ENCODE results near the gene STS. TPM values are rescaled to one million over a fixed set of nuclear protein-coding genes. Genes with fewer than 3 reads are reported as not detected.

Gene STS
- total RNA-seq, 1 donor from 2014 or later, result 4.3 TPM

DNA sequence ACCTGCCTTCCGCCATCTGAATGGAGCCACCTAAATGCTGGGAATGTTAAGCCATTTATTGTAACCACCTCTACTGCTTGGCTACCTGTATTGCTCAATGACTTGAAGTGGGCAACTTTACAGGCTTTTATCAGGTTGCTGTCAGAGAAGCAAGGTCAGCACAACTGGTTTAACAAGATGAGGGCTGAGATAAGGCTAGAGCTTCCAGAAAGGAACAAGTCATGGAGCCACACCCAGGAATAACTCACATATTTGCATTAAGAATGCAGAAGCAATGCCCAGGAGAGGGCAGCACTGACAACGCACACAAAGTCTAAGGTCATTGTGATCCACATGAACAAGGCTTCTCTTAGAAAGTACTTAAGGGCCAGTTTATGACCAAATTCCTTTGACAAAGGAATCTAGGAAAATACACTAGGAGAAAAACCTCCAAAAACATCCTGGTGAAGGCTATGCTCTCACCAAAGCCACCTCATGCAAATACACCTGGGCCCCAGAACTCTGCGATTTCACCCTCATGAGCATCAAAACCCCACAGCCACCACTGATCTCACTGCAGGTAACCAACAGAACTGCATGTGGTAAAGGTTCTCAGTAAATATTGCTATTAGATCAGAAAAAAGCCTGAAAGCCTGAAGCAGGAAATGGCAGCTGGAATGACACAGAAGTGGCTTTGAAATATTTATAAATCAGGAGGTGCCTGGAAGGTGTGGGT, 15.0 kb upstream of the STS start:
- DNase-seq (peak; percentile 41), ATAC-seq (ENCODE audit: poor library complexity) (peak; percentile 79)
- intact Hi-C loops (cut with DNase I), result no loop called here

DNA sequence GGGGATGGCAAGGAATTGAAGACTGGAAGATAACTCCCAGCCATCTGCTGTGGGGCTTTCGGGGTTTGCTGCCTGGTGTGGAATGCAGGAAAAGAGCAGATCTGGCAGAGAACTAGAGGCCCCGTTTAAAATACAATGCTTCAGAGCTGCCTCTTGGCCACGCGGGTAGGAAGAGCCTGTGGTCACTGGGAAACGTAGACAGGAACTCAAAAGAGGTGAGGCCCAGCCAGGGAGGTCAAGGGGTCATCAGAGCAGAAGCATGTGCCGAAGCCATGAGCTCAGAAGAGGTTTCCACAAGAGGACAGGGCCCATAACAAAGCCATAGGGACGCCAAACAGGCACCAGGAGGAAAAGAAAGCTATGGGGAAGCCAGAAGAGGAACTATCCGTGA, 14.5 kb upstream of the STS start:
- DNase-seq (peak; percentile 45), ATAC-seq (ENCODE audit: poor library complexity) (peak; percentile 27)

DNA sequence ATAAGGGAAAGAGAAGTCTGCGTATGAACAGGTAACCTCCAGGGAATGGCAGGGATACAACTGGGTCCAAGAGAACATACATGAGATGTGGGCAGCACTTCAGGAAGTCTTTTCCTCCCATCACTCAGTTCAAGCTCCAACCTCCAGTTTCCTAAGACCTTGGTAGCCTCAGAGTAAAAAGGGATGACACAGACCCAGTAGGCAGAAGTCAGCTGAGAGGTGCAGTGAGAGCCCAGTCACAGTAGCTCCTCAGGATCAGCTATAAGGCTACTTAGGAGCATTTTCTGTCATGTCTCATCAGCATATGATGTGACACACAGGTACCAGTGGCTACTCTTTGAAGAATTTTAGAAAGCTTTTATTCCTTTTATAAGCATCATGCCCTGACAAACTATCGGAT, 12.5 kb upstream of the STS start:
- intact Hi-C loops (cut with DNase I), result no loop called here
- ATAC-seq (ENCODE audit: poor library complexity) (no peak), DNase-seq (no peak)

More for the DNA sequence above, 14.5 kb upstream of the STS start:
- intact Hi-C loops (cut with DNase I), result no loop called here

DNA sequence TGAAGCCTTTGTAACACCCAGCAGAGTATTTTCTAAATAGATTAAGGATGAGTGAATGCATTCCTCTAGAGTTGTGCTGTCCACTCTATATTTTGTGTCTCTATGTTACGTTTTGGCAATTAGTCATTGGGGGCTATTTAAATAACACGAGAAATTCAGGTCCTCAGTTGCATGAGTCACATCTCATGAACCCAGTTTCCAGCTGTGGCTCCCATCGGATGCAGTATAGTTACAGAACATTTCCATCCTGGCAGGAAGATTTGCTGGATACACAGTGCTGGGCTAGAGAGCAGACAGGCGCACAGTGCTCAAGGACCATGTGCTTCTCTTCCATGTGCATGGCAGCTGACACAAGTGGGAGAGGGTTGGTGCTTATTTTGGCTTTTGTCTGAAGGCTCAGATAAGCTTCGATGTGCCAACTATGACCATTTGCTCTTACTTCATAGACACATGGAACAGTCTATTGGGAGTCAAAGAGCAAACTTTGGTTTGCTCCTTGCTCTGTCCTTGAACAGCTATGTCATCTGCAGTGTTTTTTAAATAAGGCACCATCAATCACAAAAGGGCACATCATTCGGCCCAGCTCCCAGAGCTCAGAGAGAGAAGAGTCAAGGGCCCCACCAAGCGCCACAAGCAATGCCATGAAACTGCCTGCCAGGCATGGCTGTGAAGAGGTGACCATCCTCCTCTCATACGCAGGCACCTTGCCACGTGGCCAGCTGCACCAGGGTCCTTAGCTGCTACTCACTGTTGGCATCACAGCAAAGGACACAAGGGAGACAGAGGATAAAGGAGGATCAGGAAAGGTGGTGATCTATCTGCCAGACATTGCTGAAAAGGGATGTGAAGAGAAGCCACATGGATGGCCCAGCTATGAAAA, 8.1 kb upstream of the STS start:
- intact Hi-C loops (cut with DNase I), result no loop called here

DNA sequence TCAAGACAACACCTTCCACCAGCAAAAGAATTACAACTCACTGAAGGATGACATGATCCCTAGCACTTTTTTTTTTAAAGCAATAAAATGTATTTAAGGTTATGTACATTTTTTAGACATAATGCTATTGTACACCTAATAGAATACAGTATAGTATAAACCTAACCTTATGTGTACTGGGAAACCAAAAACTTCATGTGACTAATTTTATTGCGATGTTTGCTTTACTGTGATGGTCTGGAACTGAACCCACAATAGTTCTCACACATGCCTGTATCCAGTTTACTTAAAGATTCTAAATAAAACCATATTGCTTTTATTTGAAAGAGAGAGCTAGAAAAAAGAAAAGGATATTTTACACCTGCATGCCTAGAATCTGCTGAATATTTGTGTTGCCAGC, 4.4 kb upstream of the STS start:
- intact Hi-C loops (cut with DNase I), result no loop called here
- no peak for DNase-seq
- no peak for ATAC-seq (ENCODE audit: poor library complexity)

More for the DNA sequence above, 8.1 kb upstream of the STS start:
- DNase-seq (no peak), ATAC-seq (ENCODE audit: poor library complexity) (peak; percentile 18)

DNA sequence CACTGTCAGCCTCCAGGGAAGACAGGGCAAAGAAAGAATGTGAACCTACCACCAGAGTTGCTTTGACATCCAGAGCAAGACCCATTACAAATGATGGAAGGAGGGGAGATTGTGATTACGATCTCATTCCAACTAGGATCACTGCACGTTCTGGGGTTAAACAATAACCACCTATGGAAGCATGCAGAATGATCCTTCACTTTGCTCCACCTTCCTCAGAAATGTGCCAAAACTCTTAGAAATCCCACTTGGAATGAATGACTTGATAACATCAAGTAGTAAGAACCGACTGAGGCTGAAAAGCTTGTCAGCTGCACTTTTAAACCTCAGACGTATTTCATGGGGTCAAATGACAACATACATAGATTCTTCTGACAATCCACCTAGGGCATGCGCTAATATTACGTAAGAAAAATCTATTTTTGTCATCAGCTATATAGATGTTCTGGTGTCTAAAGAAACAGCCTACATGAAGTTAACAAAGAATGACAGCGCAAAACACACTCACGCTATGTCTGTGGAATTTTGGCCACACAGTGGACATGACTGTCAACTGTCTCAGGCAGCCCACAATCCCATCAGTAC, 3.5 kb upstream of the STS start:
- DNase-seq, result no peak
- intact Hi-C loops (cut with DNase I), result no loop called here
- no peak for ATAC-seq (ENCODE audit: poor library complexity)

DNA sequence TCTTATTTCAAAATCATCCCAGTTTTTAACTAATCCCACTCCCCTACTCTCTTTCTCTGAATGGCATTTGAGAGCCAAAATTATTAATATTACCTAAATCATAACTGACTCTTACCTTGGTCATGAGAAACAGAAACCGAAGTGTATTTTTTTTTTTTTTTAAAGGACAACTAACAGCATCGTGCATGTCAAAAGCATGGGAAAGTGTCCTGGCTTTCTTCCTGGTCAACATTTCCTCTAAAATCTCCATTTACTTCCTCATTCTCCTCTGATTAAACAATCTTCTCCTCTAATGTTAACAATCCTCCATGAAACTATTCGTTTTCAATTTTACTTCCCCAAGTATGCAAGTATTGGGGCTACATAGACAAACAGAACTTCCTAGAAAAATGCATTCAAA, 2.1 kb upstream of the STS start:
- no peak for ATAC-seq (ENCODE audit: poor library complexity)
- no peak for DNase-seq
- intact Hi-C loops (cut with DNase I), result no loop called here

DNA sequence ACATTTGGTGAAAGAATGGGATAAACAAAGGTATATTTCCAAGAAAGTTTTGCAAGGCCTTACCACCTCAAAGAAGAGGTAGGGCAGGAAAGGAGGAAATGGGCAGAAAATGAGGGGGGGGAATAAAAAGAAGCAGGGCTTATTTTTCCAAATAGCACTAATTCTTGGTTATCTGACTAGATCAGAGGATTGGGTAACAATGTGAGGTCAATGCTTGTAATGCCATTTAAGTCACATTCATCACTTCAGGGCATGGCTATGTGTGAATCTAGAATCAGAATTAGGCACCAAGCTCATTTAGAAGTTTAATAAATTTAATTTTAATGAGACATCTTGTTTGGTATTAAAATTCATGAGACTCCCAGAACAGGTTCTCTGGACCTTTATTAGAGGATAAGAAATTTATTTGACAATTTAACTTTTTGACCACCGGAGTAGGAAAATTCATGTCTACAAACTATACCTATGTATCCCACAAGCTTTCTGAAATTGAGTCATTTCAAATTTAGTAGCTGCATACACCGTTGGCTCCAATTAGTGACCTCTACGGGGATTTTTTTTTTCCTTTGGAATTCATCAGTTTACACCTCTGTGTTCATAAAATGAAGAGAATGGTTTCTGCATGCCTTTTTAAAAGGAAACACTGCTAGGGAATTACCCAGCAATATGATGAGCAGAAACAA, 1.4 kb upstream of the STS start:
- DNase-seq (no peak), ATAC-seq (ENCODE audit: poor library complexity) (no peak)
- intact Hi-C loops (cut with DNase I), result no loop called here

DNA sequence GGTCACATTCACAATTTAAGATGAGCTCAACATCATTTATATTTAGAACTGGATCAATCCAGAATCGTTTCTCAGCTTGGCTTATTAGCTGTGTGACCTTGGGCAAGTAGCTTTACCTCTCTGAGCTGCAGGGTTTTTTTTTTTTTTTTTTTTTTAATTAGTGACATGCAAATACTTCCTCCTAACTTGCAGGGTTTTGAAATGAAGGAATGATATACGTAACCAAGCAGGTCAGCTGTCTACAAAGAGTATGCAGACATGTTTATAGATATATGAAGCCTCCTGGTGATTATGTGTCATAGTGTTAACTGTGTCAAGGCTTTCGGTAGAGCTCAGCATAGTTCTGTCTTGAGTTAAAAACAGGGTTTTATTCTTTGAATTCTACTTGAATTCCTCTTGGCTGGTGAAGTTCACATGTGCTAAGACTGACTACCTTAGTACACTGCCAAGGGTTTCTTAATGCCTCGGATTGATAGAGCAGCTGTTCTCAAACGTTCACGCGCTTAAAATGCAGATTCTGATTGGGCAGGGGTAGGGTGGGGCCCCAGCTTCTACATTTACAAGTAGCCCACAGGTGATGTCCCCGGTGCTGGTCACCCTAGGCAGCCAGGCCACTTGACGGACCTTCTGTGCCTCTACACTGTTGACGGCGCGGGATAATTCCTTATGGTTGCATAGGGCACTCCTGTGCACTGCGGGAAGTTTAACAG, 654 bp upstream of the STS start:
- no peak for DNase-seq
- ATAC-seq (ENCODE audit: poor library complexity), result peak; percentile 10
- intact Hi-C loops (cut with DNase I), result no loop called here

DNA sequence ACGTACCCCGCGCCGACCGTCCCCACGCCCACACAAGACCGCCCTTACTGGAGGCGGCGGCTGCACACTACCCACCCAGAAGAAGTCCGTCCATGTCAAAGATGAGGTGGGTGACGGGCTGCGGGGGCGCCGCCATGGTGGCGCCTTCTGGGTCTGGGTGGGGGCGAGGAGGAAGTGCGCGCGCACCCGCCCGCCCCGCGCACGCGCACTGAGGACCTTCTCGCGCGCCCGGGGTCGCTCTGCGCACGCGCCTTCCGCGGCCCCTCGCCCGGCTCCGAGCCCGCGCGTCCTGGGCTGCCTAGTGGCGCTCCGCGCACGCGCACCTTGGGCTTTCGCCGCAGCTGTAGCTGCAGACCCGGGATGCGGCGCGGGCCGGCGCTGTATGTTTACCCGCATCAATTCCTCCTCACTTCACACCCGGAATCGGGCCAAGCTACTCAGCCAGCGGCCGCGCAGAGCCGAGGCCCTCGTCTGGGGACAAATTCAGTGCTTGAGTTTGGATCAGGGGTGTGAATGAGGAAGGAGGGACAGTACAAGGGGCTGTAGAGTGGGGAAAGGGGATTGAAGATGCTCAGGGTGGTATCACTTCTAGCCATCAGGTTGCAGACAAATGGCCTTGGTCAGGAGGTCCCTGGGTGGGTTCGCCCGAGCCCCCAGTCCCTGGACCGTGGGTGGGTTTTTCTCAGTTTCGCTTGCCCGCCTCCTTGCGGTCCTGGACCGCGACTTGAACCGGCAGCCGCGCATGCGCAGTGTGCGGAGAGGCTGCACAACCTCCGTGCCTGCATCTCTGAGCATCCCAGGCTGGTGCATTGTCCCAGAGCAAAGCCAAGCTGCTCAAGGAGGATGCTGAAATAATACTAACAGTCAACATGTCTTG, 704 bp downstream of the STS start, which contains the start of gene PUDP:
PUDP (minus strand) TSS at position 176 of the 877 bp plus-strand sequence; CDS start at position 136, 40 bp downstream.
- ATAC-seq (ENCODE audit: poor library complexity), result peak; percentile 99
- intact Hi-C loops (cut with DNase I), result no loop called here
- peak; percentile 92 for DNase-seq

DNA sequence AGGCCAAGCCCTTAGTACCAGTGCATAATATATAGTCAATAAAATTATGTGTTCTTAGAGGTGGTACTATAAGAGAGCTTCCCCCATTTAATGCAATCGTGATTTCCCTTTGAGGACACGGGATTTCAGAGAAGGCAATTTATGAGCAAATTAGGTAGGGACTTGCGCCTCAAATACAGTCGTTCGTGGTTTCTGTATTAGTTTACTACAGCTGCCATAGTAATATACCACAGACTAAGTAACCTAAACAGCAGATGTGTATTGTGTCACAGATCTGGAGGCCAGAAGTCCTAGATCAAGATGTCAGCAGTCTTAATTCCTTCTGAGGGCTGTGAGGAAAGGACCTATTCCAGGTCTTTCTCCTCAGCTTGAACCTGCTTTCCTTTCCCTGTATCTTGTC, 1.9 kb downstream of the STS start:
- DNase-seq (no peak), ATAC-seq (ENCODE audit: poor library complexity) (no peak)
- intact Hi-C loops (cut with DNase I), result no loop called here

DNA sequence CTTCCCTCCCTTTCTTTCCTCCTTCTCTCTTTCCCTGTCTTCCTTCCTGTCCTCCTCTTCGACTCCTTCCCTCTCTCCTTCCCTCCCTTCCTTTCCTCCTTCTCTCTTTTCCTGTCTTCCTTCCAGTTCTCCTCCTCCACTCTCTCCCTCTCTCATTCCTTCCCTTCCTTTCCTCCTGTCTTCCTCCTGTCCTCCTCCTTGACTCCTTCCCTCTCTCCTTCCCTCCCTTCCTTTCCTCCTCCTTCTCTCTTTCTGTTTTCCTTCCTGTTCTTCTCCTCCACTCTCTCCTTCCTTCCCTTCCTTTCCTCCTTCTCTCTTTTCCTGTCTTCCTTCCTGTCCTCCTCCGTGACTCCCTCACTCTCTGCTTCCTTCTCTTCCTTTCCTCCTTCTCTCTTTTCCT, 5.7 kb downstream of the STS start:
- no peak for DNase-seq
- no peak for ATAC-seq (ENCODE audit: poor library complexity)
- intact Hi-C loops (cut with DNase I), result no loop called here

DNA sequence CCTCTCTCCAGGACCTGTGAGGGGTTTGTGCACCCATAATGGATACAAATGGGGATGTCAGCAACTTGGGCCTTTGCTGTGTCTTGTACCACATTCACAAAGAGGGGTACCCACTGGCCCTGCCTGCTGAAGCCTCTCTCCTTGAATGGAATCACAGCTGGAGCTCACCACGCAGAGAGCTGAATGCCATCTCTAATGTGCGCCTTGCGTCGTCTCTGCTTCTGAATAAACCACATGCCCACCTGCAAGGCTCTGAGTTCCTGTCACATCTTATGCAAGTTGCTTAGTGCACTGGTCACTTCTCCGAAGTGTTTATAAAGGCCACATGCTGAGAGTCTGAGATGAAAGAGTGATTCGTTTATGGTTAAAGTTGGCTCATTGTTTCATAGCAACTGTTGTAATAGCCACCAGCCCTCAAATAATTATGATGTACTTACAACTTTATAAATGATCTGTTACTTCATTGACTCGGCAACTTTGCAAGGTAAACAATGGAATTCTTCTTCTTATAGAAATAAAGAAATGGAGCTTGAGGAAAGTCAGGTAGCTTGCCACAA, 6.6 kb downstream of the STS start:
- intact Hi-C loops (cut with DNase I), result no loop called here
- DNase-seq (no peak), ATAC-seq (ENCODE audit: poor library complexity) (no peak)

DNA sequence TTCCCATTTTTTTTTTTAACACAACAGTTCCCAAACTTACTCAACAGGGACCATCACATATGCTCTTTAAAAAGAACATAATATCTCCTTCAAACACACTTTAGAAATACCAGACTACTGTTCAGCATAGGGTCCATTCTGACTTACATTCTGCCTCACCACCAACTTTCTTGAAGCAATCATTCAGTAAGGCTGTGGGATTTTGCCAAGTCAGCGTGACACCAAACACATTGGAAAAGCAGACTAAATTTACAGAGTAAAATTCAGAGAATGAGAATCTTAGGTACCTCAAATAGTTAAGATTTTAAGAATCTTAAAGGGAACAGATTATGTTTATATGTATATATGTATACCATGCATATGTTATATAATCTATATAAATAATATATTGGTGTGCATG, 7.7 kb downstream of the STS start:
- ATAC-seq (ENCODE audit: poor library complexity) (no peak), DNase-seq (no peak)
- intact Hi-C loops (cut with DNase I), result no loop called here

DNA sequence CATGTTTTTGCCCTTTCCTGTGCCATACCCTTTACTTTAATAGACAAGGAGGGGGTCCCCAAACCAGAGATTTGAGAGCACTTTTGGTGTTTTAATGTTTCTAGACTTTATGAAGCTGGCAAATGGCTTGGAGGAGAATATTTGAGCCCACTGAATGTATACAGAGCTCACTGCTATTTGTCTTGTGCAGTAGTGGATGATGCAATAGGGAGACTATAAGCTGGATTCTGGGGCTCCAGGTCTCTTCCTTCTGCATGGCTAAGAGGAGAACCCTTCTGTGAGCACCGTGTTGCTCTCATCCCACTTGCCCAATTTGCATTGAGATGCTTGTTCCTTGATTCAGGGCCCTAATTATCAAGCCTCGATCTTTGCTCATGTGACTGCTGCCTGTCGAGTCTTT, 9.4 kb downstream of the STS start:
- intact Hi-C loops (cut with DNase I), result no loop called here
- DNase-seq (no peak), ATAC-seq (ENCODE audit: poor library complexity) (no peak)

DNA sequence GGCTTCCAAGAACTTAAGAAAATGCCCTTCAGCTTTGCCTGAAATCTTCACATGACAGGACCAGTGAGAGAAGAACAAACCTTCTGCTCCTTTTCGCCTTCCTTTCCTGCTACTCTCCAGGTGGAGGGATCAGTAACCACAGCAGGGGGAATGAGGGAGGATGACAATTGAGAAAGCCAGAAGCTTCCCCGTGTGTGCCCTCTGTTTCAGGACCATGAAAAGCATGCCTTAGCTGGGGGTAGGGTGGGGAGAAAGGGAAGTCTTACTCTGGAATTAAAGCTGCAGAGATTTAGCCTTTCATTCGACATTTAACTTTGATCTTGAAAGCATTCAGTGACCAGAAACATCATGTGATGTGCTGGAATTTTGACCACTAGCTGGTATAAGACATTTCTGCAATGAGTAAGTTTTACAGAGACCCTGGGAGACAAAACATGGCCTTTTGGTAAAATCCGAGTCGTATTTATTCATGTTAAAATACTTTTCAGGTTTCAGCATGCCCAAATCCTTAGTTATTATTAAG, 11.0 kb downstream of the STS start:
- ATAC-seq (ENCODE audit: poor library complexity) (no peak), DNase-seq (no peak)
- intact Hi-C loops (cut with DNase I), result no loop called here

DNA sequence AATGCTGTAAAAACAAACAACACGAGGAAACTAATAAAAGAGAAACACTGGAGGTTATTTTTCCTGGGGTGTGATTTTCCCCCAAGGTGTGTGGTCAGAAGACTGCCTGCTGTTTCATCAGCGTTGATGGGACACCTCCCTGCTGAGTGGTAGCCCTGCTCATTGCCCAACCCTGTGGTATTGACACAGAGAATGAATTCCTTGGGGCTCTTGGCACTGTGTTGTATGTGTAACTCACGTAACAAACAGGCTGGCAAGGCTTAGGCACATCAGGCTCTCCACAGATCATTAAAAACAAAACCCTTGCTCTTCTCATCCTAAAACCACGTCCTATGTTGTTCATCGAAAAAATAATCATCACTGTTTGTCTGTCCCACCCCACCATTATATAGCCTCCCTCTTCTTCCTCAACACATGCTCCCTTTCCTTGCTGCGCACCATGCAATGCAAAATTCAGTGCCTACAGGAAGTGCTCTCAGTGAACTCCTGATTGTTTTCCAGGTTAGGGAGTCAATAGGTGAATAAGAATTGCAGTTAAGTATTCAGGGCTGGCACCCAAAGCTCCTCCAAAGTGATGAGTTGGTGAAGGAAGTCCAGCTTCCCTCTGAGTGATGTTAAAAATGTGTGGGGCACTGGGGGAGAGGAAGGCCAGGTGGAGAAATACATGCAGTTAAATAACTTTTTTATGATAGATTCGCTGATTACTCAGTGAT, 11.8 kb downstream of the STS start:
- no peak for ATAC-seq (ENCODE audit: poor library complexity)
- intact Hi-C loops (cut with DNase I), result no loop called here
- DNase-seq, result no peak
